Body of pancreas (tissue), 4 donors: ENCODE data around the gene CTPS1. TPM values are rescaled to one million over a fixed set of nuclear protein-coding genes. Genes with fewer than 3 reads are reported as not detected.

Source experiments
- ATAC-seq: fragments of 150-250 bp; one replicate; pipeline ENCODE4 v1.9.1; 2016
- DNase-seq, 4 donors: peaks; one replicate each; pipeline ENCODE4 v3.0.0-alpha.2; 2019
- H3K27ac ChIP-seq, 4 donors: fragments of 200-600 bp; sonication (generic); 1 replicate in 3 of 4; 2 replicates in 1 of 4; pipeline versions ENCODE4 v1.5.1 to v1.6.1; 2016 to 2019; ENCODE audit warnings: mild to moderate bottlenecking in 1 of 4, mixed read lengths in 1 of 4, moderate library complexity in 1 of 4
- H3K27me3 ChIP-seq, 2 donors: fragments of 200-600 bp; sonication (generic); one replicate each; pipeline ENCODE4 v1.6.0; 2016; ENCODE audit warnings: mild to moderate bottlenecking in 1 of 2
- H3K36me3 ChIP-seq, 2 donors: fragments of 200-600 bp; sonication (generic); replicated peaks in 1 of 2; 2 replicates each; pipeline ENCODE4 v1.5.1; 2016; ENCODE audit warnings: low read depth in 2 of 2; ENCODE audit not compliant: insufficient read depth in 1 of 2
- H3K4me1 ChIP-seq: fragments of 200-600 bp; sonication (generic); one replicate; pipeline ENCODE4 v1.6.0; 2016
- H3K4me3 ChIP-seq, 2 donors: fragments of 200-600 bp; sonication (generic); 1 replicate in 1 of 2; 2 replicates in 1 of 2; pipeline ENCODE4 v1.5.1; 2016 to 2019
- H3K9me3 ChIP-seq, 3 donors: fragments of 200-600 bp; sonication (generic); 1 replicate in 2 of 3; 2 replicates in 1 of 3; pipeline ENCODE4 v1.5.1; 2016
- CTCF ChIP-seq, 7 experiments: fragments of 450-650 bp in 4 of 7; fragments of 200-600 bp in 3 of 7; sonication (generic) in 3 of 7; IDR thresholded peaks; one replicate each; pipeline ENCODE4 v1.5.1; 2016 to 2019; ENCODE audit warnings: antibody characterized with exemption in 7 of 7
- POLR2A ChIP-seq, 3 donors: fragments of 450-650 bp; IDR thresholded peaks; one replicate each; pipeline ENCODE4 v1.6.1; 2016; ENCODE audit warnings: antibody characterized with exemption in 3 of 3, mild to moderate bottlenecking in 2 of 3
- WGBS, 2 donors: methylation state at CpG; one replicate each; pipeline ENCODE4 v1.1.5; 2017; 5-methylcytosine and 5-hydroxymethylcytosine counted together
- intact Hi-C: fragments of 100-400 bp; cut with DNase I; formaldehyde crosslinking; loops from one replicate; pipeline ENCODE4 v1.15.1; 2023
- total RNA-seq, 2 donors: library from RNA; depleted of rRNA; stranded (reverse); fragments of >200 nt; gene quantifications; one replicate each; pipeline ENCODE4 v1.1.0, GENCODE V29; 2016

CTPS1 gene
- total RNA-seq, 2 donors from 2014 or later, result 8.9 to 13.0 TPM

- Histone ChIP-seq H3K36me3 (no peaks in the 10 kb centered on the region), H3K27ac (no peak overlapping the region), H3K27me3 (no peaks in the 10 kb centered on the region), H3K9me3 (no peaks in the 10 kb centered on the region), H3K4me1 (peaks cover 54% of the 10 kb centered on the region), H3K4me3 (no peak overlapping the region)
- DNase-seq, result no peak
- ATAC-seq, result no peak
- TF ChIP-seq CTCF (IDR thresholded peaks at IDR 0.05), result no peak
- no peak for TF ChIP-seq POLR2A (IDR thresholded peaks at IDR 0.05)
- 83 to 100% methylated on average over 1 of the region's 1 CpG for WGBS, 2 donors
- intact Hi-C loops, result no loop called here
These were observed 3.8 kb downstream of the CTPS1 start for GRCh38 chr1:40983286-40983685.

DNA sequence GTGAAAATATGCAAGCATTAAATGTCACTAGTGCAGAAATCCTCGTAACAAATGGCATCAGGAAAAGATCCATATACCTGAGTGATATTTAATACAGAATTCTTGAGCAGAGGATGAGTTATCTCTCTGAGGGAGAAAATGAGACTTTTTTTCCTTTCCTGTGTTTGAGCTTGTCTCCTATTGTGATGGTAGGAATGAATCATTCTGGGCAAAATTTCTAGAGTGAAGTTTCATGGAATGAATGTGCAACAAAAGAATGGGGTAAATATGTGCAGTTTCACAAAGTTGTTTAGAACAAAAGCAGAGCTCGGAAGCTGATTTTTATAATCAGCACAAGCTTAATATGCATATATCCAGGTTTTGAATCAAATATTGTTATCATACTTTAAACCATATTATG, 4.6 kb downstream of the CTPS1 start:
- 89 to 93% methylated on average over 2 of the region's 2 CpGs for WGBS, 2 donors
- no peak for DNase-seq
- Histone ChIP-seq H3K4me3 (no peak overlapping the region), H3K36me3 (no peaks in the 10 kb centered on the region), H3K9me3 (no peaks in the 10 kb centered on the region), H3K27me3 (no peaks in the 10 kb centered on the region), H3K4me1 (peaks cover 59% of the 10 kb centered on the region), H3K27ac (no peak overlapping the region)
- intact Hi-C loops, result no loop called here
- TF ChIP-seq CTCF (IDR thresholded peaks at IDR 0.05), result no peak
- no peak for TF ChIP-seq POLR2A (IDR thresholded peaks at IDR 0.05)
- no peak for ATAC-seq

- Histone ChIP-seq H3K9me3 (no peaks in the 10 kb centered on the region), H3K4me1 (peaks cover 60% of the 10 kb centered on the region), H3K27ac (no peak overlapping the region), H3K27me3 (no peaks in the 10 kb centered on the region), H3K4me3 (no peak overlapping the region), H3K36me3 (no peaks in the 10 kb centered on the region)
- intact Hi-C loops, result no loop called here
- ATAC-seq (no peak), DNase-seq (no peak)
- TF ChIP-seq CTCF (IDR thresholded peaks at IDR 0.05) (no peak), POLR2A (IDR thresholded peaks at IDR 0.05) (no peak)
- 87 to 94% methylated on average over 4 of the region's 4 CpGs for WGBS, 2 donors
These were observed 5.0 kb downstream of the CTPS1 start for GRCh38 chr1:40984531-40984930.

DNA sequence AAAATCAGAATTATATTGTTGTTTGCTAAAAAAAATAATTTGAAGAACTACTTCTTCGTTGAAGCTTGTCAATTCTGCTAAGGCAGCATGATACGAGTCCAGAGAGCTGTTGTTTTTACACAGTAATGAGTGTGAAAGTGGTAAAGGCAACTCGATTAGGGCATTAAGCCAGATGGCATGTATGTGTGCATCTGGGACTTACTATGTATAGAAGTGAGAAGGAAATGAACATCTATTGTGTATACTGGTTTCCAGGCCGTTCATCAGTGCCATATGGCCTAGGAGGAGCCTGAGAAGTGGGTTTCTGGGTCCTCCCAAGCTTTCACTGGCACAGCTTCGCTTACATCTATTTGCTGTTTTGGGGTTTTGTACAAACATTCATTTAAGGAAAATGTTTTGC, 5.7 kb downstream of the CTPS1 start:
- H3K36me3 ChIP-seq, result no peaks in the 10 kb centered on the region
- no peak for ATAC-seq
- H3K9me3 ChIP-seq, result no peaks in the 10 kb centered on the region
- WGBS, 2 donors, result 84 to 89% methylated on average over 5 of the region's 5 CpGs
- no peak overlapping the region for H3K4me3 ChIP-seq
- TF ChIP-seq CTCF (IDR thresholded peaks at IDR 0.05) (no peak), POLR2A (IDR thresholded peaks at IDR 0.05) (no peak)
- intact Hi-C loops, result no loop called here
- no peak for DNase-seq
- H3K27me3 ChIP-seq, result no peaks in the 10 kb centered on the region
- H3K4me1 ChIP-seq, result peaks cover 59% of the 10 kb centered on the region
- H3K27ac ChIP-seq, result peak overlapping the region in 1 of 4 donors; percentile 66

DNA sequence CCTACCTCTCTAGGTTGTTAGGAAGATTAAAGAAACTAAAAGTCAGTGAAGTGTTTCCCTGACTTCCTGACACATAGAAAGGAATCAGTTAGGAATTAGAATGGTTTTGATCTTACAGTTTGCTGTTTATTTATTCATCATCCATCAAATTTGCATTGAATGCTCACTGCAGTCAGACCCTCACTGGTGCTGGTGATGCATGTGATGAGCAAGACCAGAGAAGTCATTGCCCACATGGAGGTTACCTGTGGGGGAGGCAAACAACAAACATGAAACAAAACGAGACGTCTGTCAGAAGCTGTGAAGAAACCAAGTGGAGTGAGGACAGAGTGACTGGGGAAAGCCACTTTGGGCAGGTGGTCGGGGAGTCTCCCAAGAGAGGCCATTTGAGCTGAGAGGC, 6.4 kb downstream of the CTPS1 start:
- Histone ChIP-seq H3K36me3 (peaks cover 0 to 2% of the 10 kb centered on the region in 2 donors), H3K4me3 (no peak overlapping the region), H3K27ac (peak overlapping the region in 3 of 4 donors; percentile 13 to 68 (median 66)), H3K9me3 (no peaks in the 10 kb centered on the region), H3K4me1 (peaks cover 52% of the 10 kb centered on the region), H3K27me3 (no peaks in the 10 kb centered on the region)
- TF ChIP-seq POLR2A (IDR thresholded peaks at IDR 0.05) (no peak), CTCF (IDR thresholded peaks at IDR 0.05) (no peak)
- ATAC-seq, result no peak
- DNase-seq, result no peak
- 73 to 83% methylated on average over 3 of the region's 3 CpGs for WGBS, 2 donors
- intact Hi-C loops, result no loop called here
